GM12892 (cell line): ENCODE measurements around the gene SCUBE2.

Experiments used
- POLR2A ChIP-seq: IDR thresholded peaks from 2 replicates; pipeline ENCODE4 v1.6.1; 2011; ENCODE audit warnings: low read depth, low read length, control low read depth
- POLR2AphosphoS5 ChIP-seq: IDR thresholded peaks from 2 replicates; pipeline ENCODE4 v1.6.1; 2011; ENCODE audit warnings: low read depth, low read length, control low read depth
- TAF1 ChIP-seq: IDR thresholded peaks from 2 replicates; pipeline ENCODE4 v1.6.1; 2011; ENCODE audit warnings: low read depth, mild to moderate bottlenecking, control low read depth, low read length, borderline replicate concordance

DNA sequence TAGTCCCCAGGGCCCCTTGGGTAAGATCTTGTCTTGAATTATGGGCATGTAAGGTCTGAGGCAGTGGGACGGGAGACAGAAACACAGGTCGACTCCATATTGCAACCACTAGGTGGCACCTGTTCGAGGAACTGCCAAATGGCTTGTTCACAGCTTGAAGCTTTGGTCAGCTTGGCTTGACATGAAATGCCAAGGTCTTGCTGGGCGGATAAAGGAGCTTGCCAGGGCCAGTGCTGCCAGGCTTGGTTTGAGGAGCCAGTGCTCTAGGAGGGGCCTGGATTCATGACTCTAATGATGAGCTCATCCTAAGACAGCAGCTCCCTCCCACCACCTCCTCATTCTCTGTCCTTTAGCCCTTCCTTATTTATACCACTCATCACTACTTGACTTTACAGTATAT is 75.7 kb downstream of the SCUBE2 start:
- TF ChIP-seq POLR2A (no peak), TAF1 (no peak), POLR2AphosphoS5 (no peak)
